Panc1 (cell line): ENCODE results near the gene SMTNL2. TPM values are rescaled to one million over a fixed set of nuclear protein-coding genes. Genes with fewer than 3 reads are reported as not detected.
A peak's percentile ranks its signal among the peaks of the same experiment; 100 is the strongest.

Experiments
- ATAC-seq: fragments of 200-7000 bp; cut with Tn5 transposase; 2 replicates; pipeline ENCODE4 v1.9.1; 2020; ENCODE audit warnings: mild to moderate bottlenecking, moderate library complexity
- BruUV-seq: library from RNA; stranded (reverse); fragments of 400-500 nt; replicated peaks from 2 replicates; lab custom pipeline; 2021; lab: Mats Ljungman, UMichigan
- CTCF ChIA-PET: fragments of 300-600 bp; sonication (Branson Sonifier 250); formaldehyde crosslinking; loops from one replicate; lab custom pipeline; 2022; ENCODE audit warnings: antibody characterized with exemption; lab: Charles Lee
- POLR2A ChIA-PET: fragments of 300-600 bp; sonication (Branson Sonifier 250); formaldehyde crosslinking; loops from one replicate; lab custom pipeline; 2022; ENCODE audit warnings: antibody characterized with exemption; lab: Charles Lee
- DNase-seq: peaks from one replicate; pipeline ENCODE4 v3.0.0-alpha.2; 2010; ENCODE audit warnings: low read depth, low spot score
- H3K27ac ChIP-seq: 2 replicates; pipeline ENCODE4 v1.5.1; 2011; ENCODE audit warnings: mild to moderate bottlenecking, low read length, inconsistent platforms
- H3K27me3 ChIP-seq: fragments of 200-500 bp; sonication (Bioruptor generic); 2 replicates; pipeline ENCODE4 v1.6.0; 2014; ENCODE audit warnings: low read length, inconsistent platforms; ENCODE audit not compliant: control insufficient read depth, insufficient read depth
- H3K36me3 ChIP-seq: fragments of 200-500 bp; sonication (Bioruptor generic); 2 replicates; pipeline ENCODE4 v1.5.1; 2014; ENCODE audit warnings: inconsistent platforms, mild to moderate bottlenecking, low read length, moderate library complexity; ENCODE audit not compliant: control insufficient read depth, insufficient read depth
- H3K4me1 ChIP-seq: 2 replicates; pipeline ENCODE4 v1.5.1; 2011; ENCODE audit warnings: inconsistent platforms, mild to moderate bottlenecking, low read length, moderate library complexity; ENCODE audit not compliant: control insufficient read depth, insufficient read depth
- H3K4me3 ChIP-seq, 2 experiments: 2 replicates each; pipeline ENCODE4 v1.5.1; 2011 to 2012; ENCODE audit warnings: low read depth in 2 of 2, low read length in 2 of 2, mild to moderate bottlenecking in 2 of 2, inconsistent platforms in 1 of 2, moderate library complexity in 1 of 2
- H3K9me3 ChIP-seq: fragments of 200-500 bp; sonication (Bioruptor generic); 2 replicates; pipeline ENCODE4 v1.5.1; 2014; ENCODE audit warnings: low read depth, mild to moderate bottlenecking, inconsistent platforms, low read length, moderate library complexity; ENCODE audit not compliant: control insufficient read depth, insufficient read depth
- CTCF ChIP-seq: fragments of 450-650 bp; IDR thresholded peaks from 2 replicates; pipeline ENCODE4 v1.5.1; 2017; ENCODE audit warnings: mild to moderate bottlenecking
- POLR2AphosphoS5 ChIP-seq: IDR thresholded peaks from 2 replicates; pipeline ENCODE4 v1.6.1; 2012; ENCODE audit warnings: mild to moderate bottlenecking, low read depth, low read length, moderate library complexity
- SIN3A ChIP-seq: IDR thresholded peaks from 2 replicates; pipeline ENCODE4 v1.6.1; 2012; ENCODE audit warnings: low read depth, mild to moderate bottlenecking, low read length, moderate library complexity, borderline replicate concordance; ENCODE audit not compliant: insufficient read depth
- TCF7L2 ChIP-seq: IDR thresholded peaks from 2 replicates; pipeline ENCODE4 v1.6.1; 2011; ENCODE audit warnings: mild to moderate bottlenecking, low read depth, low read length, inconsistent platforms
- in situ Hi-C: cut with HindIII; loops from 2 replicates; pipeline ENCODE4 v1.10.0; 2016; ENCODE audit warnings: low sequenced_read_pairs, low pct_unique_long_range_greater_than_20kb
- intact Hi-C: fragments of 100-400 bp; cut with micrococcal nuclease; formaldehyde crosslinking; loops from one replicate; pipeline ENCODE4 v1.10.0; 2022; ENCODE audit not compliant: unreplicated experiment
- total RNA-seq: library from RNA; stranded (reverse); gene quantifications from one replicate; pipeline ENCODE4 v1.2.1, GENCODE V29; 2021; ENCODE audit not compliant: unreplicated experiment
- TF ChIP-seq, protein P1 (sequence below), 2 experiments: IDR thresholded peaks; 2 replicates each; pipeline ENCODE4 v1.6.1; 2011 to 2012; ENCODE audit warnings: low read depth in 2 of 2, control low read depth in 1 of 2, low read length in 1 of 2, mild to moderate bottlenecking in 1 of 2, moderate library complexity in 1 of 2; ENCODE audit not compliant: insufficient read depth in 1 of 2

The SMTNL2 gene
- total RNA-seq, 1 experiment from 2014 or later, result not detected

GRCh38 chr17:4539576-4540223, 44.6 kb upstream of the SMTNL2 start:
- peaks cover 3% of the 10 kb centered on the region; the same call in 1 of the 2 replicates for H3K36me3 ChIP-seq
- ATAC-seq (no peak), DNase-seq (no peak)
- in situ Hi-C loops (no loop called here), intact Hi-C loops (no loop called here)
- ChIA-PET CTCF (no interaction called here), POLR2A (no interaction called here)
- BruUV-seq, result no TSS peak
- no peaks in the 10 kb centered on the region for H3K27me3 ChIP-seq
- no peaks in the 10 kb centered on the region for H3K9me3 ChIP-seq
- peaks cover 24% of the 10 kb centered on the region for H3K4me1 ChIP-seq
- no peak for TF ChIP-seq CTCF
- no peak for TF ChIP-seq TCF7L2
- TF ChIP-seq, protein P1, sequence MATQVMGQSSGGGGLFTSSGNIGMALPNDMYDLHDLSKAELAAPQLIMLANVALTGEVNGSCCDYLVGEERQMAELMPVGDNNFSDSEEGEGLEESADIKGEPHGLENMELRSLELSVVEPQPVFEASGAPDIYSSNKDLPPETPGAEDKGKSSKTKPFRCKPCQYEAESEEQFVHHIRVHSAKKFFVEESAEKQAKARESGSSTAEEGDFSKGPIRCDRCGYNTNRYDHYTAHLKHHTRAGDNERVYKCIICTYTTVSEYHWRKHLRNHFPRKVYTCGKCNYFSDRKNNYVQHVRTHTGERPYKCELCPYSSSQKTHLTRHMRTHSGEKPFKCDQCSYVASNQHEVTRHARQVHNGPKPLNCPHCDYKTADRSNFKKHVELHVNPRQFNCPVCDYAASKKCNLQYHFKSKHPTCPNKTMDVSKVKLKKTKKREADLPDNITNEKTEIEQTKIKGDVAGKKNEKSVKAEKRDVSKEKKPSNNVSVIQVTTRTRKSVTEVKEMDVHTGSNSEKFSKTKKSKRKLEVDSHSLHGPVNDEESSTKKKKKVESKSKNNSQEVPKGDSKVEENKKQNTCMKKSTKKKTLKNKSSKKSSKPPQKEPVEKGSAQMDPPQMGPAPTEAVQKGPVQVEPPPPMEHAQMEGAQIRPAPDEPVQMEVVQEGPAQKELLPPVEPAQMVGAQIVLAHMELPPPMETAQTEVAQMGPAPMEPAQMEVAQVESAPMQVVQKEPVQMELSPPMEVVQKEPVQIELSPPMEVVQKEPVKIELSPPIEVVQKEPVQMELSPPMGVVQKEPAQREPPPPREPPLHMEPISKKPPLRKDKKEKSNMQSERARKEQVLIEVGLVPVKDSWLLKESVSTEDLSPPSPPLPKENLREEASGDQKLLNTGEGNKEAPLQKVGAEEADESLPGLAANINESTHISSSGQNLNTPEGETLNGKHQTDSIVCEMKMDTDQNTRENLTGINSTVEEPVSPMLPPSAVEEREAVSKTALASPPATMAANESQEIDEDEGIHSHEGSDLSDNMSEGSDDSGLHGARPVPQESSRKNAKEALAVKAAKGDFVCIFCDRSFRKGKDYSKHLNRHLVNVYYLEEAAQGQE (IDR thresholded peaks at IDR 0.05; ENCODE audit: insufficient read depth in 1 of 2, low read depth in 2 of 2, low read length in 1 of 2), result no peak
- no peak for TF ChIP-seq SIN3A
- TF ChIP-seq POLR2AphosphoS5, result no peak
- no peak overlapping the region for H3K4me3 ChIP-seq
- no peak overlapping the region for H3K27ac ChIP-seq

DNA sequence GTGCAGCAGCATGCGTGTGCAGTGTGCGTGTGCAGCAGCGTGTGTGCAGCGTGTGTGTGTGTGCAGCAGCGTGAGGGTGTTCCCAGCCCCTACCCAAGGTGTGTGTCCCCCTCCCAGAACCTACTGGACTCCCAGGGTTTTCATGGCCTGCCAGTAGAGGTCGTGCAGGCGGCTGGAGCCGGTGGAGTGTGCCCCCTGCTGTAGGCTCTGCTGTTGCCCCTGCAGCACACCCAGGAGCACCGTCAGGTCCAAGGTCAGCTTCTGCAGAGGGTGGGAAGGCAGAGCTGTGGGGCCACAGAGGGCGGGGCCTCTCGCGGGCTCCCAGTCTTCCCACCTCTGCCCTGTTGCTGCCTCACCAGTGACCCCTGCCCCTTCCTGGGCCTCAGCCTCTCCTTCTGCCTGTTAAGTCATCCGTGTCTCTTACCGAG, 44.1 kb upstream of the SMTNL2 start:
- Histone ChIP-seq H3K27me3 (no peaks in the 10 kb centered on the region), H3K4me1 (peaks cover 22% of the 10 kb centered on the region), H3K4me3 (no peak overlapping the region), H3K9me3 (no peaks in the 10 kb centered on the region), H3K36me3 (peaks cover 3% of the 10 kb centered on the region; the same call in 1 of the 2 replicates), H3K27ac (no peak overlapping the region)
- ATAC-seq (no peak), DNase-seq (no peak)
- intact Hi-C loops, result no loop called here
- BruUV-seq, result no TSS peak
- ChIA-PET CTCF (no interaction called here), POLR2A (no interaction called here)
- in situ Hi-C loops, result no loop called here
- TF ChIP-seq SIN3A (no peak), CTCF (peak; percentile 71; the same call in 1 of the 2 replicates)
